ENCODE data around the gene TET2. TPM values are rescaled to one million over a fixed set of nuclear protein-coding genes. Genes with fewer than 3 reads are reported as not detected.

TET2 gene
- total RNA-seq, 2 donors from 2014 or later = 20.0 to 30.1 TPM

DNA sequence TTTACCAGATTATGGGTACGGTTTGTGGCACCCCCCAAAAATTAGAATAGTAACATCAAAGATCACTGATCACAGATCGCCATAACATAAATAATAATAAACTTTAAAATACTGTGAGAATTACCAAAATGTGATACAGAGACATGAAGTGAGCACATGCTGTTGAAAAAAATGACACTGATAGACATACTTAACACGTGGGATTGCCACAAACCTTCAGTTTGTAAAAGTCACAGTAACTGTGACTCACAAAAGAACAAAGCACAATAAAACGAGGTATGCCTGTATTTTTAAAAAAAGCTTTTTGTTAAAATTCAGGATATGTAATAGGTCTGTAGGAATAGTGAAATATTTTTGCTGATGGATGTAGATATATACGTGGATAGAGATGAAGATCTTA, 93.4 kb downstream of the TET2 start:
- TF ChIP-seq, protein P1, sequence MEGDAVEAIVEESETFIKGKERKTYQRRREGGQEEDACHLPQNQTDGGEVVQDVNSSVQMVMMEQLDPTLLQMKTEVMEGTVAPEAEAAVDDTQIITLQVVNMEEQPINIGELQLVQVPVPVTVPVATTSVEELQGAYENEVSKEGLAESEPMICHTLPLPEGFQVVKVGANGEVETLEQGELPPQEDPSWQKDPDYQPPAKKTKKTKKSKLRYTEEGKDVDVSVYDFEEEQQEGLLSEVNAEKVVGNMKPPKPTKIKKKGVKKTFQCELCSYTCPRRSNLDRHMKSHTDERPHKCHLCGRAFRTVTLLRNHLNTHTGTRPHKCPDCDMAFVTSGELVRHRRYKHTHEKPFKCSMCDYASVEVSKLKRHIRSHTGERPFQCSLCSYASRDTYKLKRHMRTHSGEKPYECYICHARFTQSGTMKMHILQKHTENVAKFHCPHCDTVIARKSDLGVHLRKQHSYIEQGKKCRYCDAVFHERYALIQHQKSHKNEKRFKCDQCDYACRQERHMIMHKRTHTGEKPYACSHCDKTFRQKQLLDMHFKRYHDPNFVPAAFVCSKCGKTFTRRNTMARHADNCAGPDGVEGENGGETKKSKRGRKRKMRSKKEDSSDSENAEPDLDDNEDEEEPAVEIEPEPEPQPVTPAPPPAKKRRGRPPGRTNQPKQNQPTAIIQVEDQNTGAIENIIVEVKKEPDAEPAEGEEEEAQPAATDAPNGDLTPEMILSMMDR (IDR thresholded peaks at IDR 0.05) = no peak
- H3K27me3 ChIP-seq = no peaks in the 10 kb centered on the region
- no peaks in the 10 kb centered on the region for H3K9me3 ChIP-seq
- H3K4me3 ChIP-seq = no peak overlapping the region
- no peak overlapping the region for H3K9ac ChIP-seq (ENCODE audit: low read depth in 2 of 2, low read length in 2 of 2)
- H3K36me3 ChIP-seq = no peaks in the 10 kb centered on the region
- H3K4me1 ChIP-seq = no peaks in the 10 kb centered on the region
- intact Hi-C loops (cut with DNase I) = no loop called here
- no peak for DNase-seq
- no peak overlapping the region for H3K27ac ChIP-seq

DNA sequence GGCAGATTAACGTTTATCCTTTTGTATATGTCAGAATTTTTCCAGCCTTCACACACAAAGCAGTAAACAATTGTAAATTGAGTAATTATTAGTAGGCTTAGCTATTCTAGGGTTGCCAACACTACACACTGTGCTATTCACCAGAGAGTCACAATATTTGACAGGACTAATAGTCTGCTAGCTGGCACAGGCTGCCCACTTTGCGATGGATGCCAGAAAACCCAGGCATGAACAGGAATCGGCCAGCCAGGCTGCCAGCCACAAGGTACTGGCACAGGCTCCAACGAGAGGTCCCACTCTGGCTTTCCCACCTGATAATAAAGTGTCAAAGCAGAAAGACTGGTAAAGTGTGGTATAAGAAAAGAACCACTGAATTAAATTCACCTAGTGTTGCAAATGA, 94.8 kb downstream of the TET2 start:
- no peak for DNase-seq
- Histone ChIP-seq H3K4me3 (no peak overlapping the region), H3K9me3 (no peaks in the 10 kb centered on the region), H3K27ac (no peak overlapping the region), H3K4me1 (no peaks in the 10 kb centered on the region), H3K27me3 (no peaks in the 10 kb centered on the region), H3K36me3 (no peaks in the 10 kb centered on the region), H3K9ac (ENCODE audit: low read depth in 2 of 2, low read length in 2 of 2) (no peak overlapping the region)
- intact Hi-C loops (cut with DNase I) = no loop called here
- TF ChIP-seq, protein P1 (IDR thresholded peaks at IDR 0.05) = no peak

DNA sequence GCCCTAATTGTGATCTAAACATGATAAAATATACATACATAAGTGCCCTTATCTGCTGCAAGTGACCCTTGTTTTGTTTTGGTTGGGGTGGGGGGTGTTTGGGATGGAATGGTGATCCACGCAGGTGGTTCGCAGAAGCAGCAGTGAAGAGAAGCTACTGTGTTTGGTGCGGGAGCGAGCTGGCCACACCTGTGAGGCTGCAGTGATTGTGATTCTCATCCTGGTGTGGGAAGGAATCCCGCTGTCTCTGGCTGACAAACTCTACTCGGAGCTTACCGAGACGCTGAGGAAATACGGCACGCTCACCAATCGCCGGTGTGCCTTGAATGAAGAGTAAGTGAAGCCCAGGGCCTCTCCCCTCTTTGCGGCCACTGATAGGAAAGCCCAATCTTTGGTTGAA, 96.8 kb downstream of the TET2 start:
- Histone ChIP-seq H3K4me3 (no peak overlapping the region), H3K27me3 (no peaks in the 10 kb centered on the region), H3K36me3 (no peaks in the 10 kb centered on the region), H3K4me1 (no peaks in the 10 kb centered on the region), H3K9ac (ENCODE audit: low read depth in 2 of 2, low read length in 2 of 2) (no peak overlapping the region), H3K9me3 (no peaks in the 10 kb centered on the region), H3K27ac (no peak overlapping the region)
- intact Hi-C loops (cut with DNase I) = no loop called here
- TF ChIP-seq, protein P1 (IDR thresholded peaks at IDR 0.05) = no peak
- DNase-seq = no peak

DNA sequence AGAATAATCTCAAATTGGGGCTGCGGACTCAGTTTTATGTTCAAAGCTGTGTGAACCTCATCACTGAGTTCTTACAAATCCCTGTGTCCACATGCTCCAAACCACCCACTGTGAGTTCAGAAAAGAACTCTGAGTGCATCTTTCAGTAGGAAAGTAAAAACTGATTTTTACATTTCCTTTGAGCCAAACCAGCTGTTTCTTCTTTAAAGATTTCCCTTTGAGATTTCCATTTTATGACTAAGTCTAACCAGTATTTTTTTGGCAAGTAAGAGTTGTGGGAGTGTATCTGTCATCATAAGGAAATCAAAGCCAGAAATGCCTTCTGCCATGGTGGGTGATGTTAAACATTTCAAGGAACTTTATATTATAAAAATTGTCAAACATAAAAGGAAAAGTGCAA, 100.0 kb downstream of the TET2 start:
- intact Hi-C loops (cut with DNase I) = no loop called here
- no peaks in the 10 kb centered on the region for H3K9me3 ChIP-seq
- TF ChIP-seq, protein P1 (IDR thresholded peaks at IDR 0.05) = no peak
- no peaks in the 10 kb centered on the region for H3K27me3 ChIP-seq
- no peaks in the 10 kb centered on the region for H3K36me3 ChIP-seq
- no peak overlapping the region for H3K9ac ChIP-seq (ENCODE audit: low read depth in 2 of 2, low read length in 2 of 2)
- no peak overlapping the region for H3K4me3 ChIP-seq
- no peak overlapping the region for H3K27ac ChIP-seq
- no peak for DNase-seq
- H3K4me1 ChIP-seq = no peaks in the 10 kb centered on the region

DNA sequence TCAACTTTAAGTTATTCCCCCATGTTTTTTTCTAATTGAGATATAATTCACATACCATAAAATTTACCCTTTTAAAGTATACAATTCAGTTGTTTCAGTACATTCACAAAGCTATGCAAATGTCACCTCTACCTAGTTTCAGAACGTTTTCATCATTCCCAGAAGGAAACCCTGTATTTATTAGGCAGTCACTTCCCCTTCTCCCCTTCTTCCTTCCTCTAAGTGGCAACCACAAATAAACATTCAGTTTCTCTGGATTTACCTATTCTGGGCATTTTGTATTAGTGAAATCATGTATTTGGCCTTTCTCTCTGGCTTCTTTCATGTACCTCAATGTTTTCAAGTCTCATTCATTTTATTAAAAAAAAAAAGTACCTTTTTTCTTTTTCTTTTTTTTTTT, 101.9 kb downstream of the TET2 start:
- Histone ChIP-seq H3K4me3 (no peak overlapping the region), H3K36me3 (no peaks in the 10 kb centered on the region), H3K27me3 (no peaks in the 10 kb centered on the region), H3K27ac (no peak overlapping the region), H3K4me1 (no peaks in the 10 kb centered on the region), H3K9ac (ENCODE audit: low read depth in 2 of 2, low read length in 2 of 2) (no peak overlapping the region), H3K9me3 (no peaks in the 10 kb centered on the region)
- TF ChIP-seq, protein P1 (IDR thresholded peaks at IDR 0.05) = no peak
- intact Hi-C loops (cut with DNase I) = no loop called here
- no peak for DNase-seq

All from colonic mucosa (tissue), 4 donors.